ENCODE data around the gene HECTD2.

DNA sequence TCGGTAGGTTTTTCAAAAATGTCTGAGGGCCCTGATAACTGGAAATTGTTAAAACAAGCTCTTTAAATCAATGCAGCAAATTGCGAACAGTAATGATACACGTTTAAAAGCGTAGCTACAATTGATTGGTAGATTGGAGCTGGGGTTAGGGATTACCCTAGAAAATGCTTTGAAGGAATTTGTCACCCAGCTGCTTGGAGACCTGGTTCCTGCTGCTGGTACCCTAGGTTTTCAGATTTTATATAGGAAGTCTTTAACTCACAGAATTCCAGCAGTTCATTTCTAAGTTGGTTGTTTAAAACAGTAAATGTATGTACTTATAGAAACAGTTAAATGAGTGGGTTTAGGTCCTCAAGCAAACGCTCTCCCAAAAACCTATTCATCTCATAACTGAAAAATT, 1.5 kb downstream of the HECTD2 start:
- TF ChIP-seq, protein P1, sequence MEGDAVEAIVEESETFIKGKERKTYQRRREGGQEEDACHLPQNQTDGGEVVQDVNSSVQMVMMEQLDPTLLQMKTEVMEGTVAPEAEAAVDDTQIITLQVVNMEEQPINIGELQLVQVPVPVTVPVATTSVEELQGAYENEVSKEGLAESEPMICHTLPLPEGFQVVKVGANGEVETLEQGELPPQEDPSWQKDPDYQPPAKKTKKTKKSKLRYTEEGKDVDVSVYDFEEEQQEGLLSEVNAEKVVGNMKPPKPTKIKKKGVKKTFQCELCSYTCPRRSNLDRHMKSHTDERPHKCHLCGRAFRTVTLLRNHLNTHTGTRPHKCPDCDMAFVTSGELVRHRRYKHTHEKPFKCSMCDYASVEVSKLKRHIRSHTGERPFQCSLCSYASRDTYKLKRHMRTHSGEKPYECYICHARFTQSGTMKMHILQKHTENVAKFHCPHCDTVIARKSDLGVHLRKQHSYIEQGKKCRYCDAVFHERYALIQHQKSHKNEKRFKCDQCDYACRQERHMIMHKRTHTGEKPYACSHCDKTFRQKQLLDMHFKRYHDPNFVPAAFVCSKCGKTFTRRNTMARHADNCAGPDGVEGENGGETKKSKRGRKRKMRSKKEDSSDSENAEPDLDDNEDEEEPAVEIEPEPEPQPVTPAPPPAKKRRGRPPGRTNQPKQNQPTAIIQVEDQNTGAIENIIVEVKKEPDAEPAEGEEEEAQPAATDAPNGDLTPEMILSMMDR (IDR thresholded peaks at IDR 0.05), result no peak
- TF ChIP-seq POLR2A (IDR thresholded peaks at IDR 0.05), result no peak
